Fibroblast of lung (primary cell): ENCODE data around the gene KCTD16. TPM values are rescaled to one million over a fixed set of nuclear protein-coding genes. Genes with fewer than 3 reads are reported as not detected.

Experiments
- DNase-seq, 2 donors: peaks; one replicate each; pipeline versions ENCODE4 v3.0.0 to v3.0.0-alpha.2; 2010; ENCODE audit warnings: low read depth in 2 of 2
- H2AFZ ChIP-seq: 2 replicates; pipeline ENCODE4 v1.5.1; 2012; ENCODE audit warnings: low read length, control low read depth, inconsistent platforms
- H3K27ac ChIP-seq: 2 replicates; pipeline ENCODE4 v1.5.1; 2011; ENCODE audit warnings: low read length, control low read depth; ENCODE audit not compliant: insufficient read depth
- H3K27me3 ChIP-seq: 2 replicates; pipeline ENCODE4 v1.5.1; 2011; ENCODE audit warnings: mild to moderate bottlenecking, low read length; ENCODE audit not compliant: control insufficient read depth, insufficient read depth
- H3K36me3 ChIP-seq: 2 replicates; pipeline ENCODE4 v1.5.1; 2011; ENCODE audit warnings: low read length; ENCODE audit not compliant: control insufficient read depth, insufficient read depth
- H3K4me1 ChIP-seq: 2 replicates; pipeline ENCODE4 v1.5.1; 2011; ENCODE audit warnings: low read length; ENCODE audit not compliant: control insufficient read depth, insufficient read depth; ENCODE audit errors: extremely low read depth
- H3K4me2 ChIP-seq: 2 replicates; pipeline ENCODE4 v1.5.1; 2011; ENCODE audit warnings: low read length, control low read depth; ENCODE audit not compliant: insufficient read depth; ENCODE audit errors: extremely low read depth
- H3K4me3 ChIP-seq, 4 experiments: fragments of 200-600 bp in 1 of 4; sonication (generic) in 1 of 4; replicated peaks in 1 of 4; 2 replicates each; pipeline ENCODE4 v1.5.1; 2011 to 2016; ENCODE audit warnings: low read length in 4 of 4, low read depth in 3 of 4, mild to moderate bottlenecking in 3 of 4, control low read depth in 2 of 4, inconsistent platforms in 1 of 4, mixed read lengths in 1 of 4; ENCODE audit not compliant: insufficient read depth in 1 of 4; ENCODE audit errors: control extremely low read depth in 1 of 4
- H3K79me2 ChIP-seq: 2 replicates; pipeline ENCODE4 v1.5.1; 2012; ENCODE audit warnings: mild to moderate bottlenecking, low read length, inconsistent platforms; ENCODE audit not compliant: control insufficient read depth, insufficient read depth
- H3K9ac ChIP-seq: 2 replicates; pipeline ENCODE4 v1.5.1; 2011; ENCODE audit warnings: mild to moderate bottlenecking, low read length, control low read depth; ENCODE audit not compliant: insufficient read depth
- H3K9me3 ChIP-seq: 2 replicates; pipeline ENCODE4 v1.5.1; 2012; ENCODE audit warnings: low read depth, low read length; ENCODE audit not compliant: control insufficient read depth, insufficient read depth
- H4K20me1 ChIP-seq: 2 replicates; pipeline ENCODE4 v1.5.1; 2011; ENCODE audit warnings: low read length; ENCODE audit not compliant: control insufficient read depth, insufficient read depth; ENCODE audit errors: extremely low read depth
- EZH2 ChIP-seq: IDR thresholded peaks from 2 replicates; pipeline ENCODE4 v1.5.1; 2012; ENCODE audit warnings: low read length, control low read depth, mild to moderate bottlenecking; ENCODE audit errors: missing control alignments
- polyA plus RNA-seq, 2 donors: library from polyadenylated mRNA; depleted of rRNA in 1 of 2; stranded (reverse) in 1 of 2; unstranded in 1 of 2; fragments of >200 nt; gene quantifications; 2 replicates each; pipeline ENCODE4 v1.2.1, GENCODE V29; 2011 to 2012; ENCODE audit warnings: missing spikeins in 1 of 2
- total RNA-seq: library from RNA; depleted of rRNA; stranded (reverse); fragments of >200 nt; gene quantifications from 2 replicates; pipeline ENCODE4 v1.2.1, GENCODE V29; 2014
- TF ChIP-seq, protein P1 (sequence below), 2 donors: IDR thresholded peaks in 1 of 2; conservative IDR thresholded peaks in 1 of 2; 1 replicate in 1 of 2; 2 replicates in 1 of 2; pipeline ENCODE4 v1.5.1; 2011 to 2012; ENCODE audit warnings: low read length in 2 of 2, control low read depth in 1 of 2, inconsistent platforms in 1 of 2, low read depth in 1 of 2, mild to moderate bottlenecking in 1 of 2

KCTD16 gene
- total and polyA plus RNA-seq, 2 donors (not counting 1 experiment from before 2014, with no cell fraction given): 0.32 to 1.2 TPM

DNA sequence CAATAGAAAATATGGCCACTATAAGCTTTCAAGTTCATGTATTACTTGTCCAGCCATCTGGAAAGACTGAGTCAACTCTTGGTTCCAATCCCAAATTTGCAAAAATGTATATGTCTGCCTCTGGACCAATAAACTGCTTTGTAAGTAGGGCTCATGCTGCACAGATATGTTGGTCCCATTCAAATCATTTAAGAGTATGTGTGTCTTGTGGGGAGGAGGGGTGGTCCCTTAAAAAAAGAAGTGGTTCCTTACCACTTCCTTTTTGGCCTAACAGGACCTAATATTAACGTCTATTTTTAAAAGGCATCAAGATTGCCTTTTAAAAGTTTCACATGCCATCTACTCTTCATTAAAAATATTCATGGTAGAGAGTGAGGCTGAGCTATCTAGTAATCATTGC is 214.9 kb downstream of the KCTD16 start:
- no peaks in the 10 kb centered on the region for H3K4me1 ChIP-seq
- no peaks in the 10 kb centered on the region for H3K36me3 ChIP-seq
- no peak for DNase-seq
- no peak overlapping the region for H3K9ac ChIP-seq
- no peaks in the 10 kb centered on the region for H4K20me1 ChIP-seq
- H3K79me2 ChIP-seq: no peaks in the 10 kb centered on the region
- TF ChIP-seq EZH2: no peak
- TF ChIP-seq, protein P1, sequence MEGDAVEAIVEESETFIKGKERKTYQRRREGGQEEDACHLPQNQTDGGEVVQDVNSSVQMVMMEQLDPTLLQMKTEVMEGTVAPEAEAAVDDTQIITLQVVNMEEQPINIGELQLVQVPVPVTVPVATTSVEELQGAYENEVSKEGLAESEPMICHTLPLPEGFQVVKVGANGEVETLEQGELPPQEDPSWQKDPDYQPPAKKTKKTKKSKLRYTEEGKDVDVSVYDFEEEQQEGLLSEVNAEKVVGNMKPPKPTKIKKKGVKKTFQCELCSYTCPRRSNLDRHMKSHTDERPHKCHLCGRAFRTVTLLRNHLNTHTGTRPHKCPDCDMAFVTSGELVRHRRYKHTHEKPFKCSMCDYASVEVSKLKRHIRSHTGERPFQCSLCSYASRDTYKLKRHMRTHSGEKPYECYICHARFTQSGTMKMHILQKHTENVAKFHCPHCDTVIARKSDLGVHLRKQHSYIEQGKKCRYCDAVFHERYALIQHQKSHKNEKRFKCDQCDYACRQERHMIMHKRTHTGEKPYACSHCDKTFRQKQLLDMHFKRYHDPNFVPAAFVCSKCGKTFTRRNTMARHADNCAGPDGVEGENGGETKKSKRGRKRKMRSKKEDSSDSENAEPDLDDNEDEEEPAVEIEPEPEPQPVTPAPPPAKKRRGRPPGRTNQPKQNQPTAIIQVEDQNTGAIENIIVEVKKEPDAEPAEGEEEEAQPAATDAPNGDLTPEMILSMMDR (conservative IDR thresholded peaks at IDR 0.05 in 1 of 2, IDR thresholded peaks at IDR 0.05 in 1 of 2; ENCODE audit: low read depth in 1 of 2, low read length in 2 of 2): no peak
- no peaks in the 10 kb centered on the region for H3K27me3 ChIP-seq
- H3K4me3 ChIP-seq: no peak overlapping the region
- no peak overlapping the region for H3K27ac ChIP-seq
- H3K9me3 ChIP-seq: no peaks in the 10 kb centered on the region
- no peak overlapping the region for H2AFZ ChIP-seq
- H3K4me2 ChIP-seq: no peak overlapping the region

DNA sequence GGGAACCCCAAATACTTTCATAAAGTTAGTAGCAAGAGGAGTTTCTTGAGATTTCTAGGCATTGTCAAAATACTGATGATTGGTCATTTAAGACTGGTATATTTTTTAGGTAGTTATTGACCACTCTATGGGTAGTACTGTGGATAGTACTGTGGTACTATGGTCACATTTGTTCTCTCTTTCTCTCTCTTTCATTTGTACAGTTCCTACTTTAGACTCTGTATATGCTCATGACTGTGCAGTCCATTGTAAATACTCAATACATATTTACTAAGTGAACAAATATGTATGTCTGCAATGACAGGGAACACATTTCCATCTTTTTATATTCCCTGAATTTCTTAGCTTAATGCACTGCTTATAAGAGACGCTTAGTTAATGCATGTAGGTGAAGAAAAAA is 215.6 kb downstream of the KCTD16 start:
- Histone ChIP-seq H2AFZ (no peak overlapping the region), H3K36me3 (no peaks in the 10 kb centered on the region), H3K4me1 (no peaks in the 10 kb centered on the region), H3K79me2 (no peaks in the 10 kb centered on the region), H3K9ac (no peak overlapping the region), H3K4me3 (no peak overlapping the region), H3K27me3 (no peaks in the 10 kb centered on the region), H3K9me3 (no peaks in the 10 kb centered on the region), H4K20me1 (no peaks in the 10 kb centered on the region), H3K27ac (no peak overlapping the region), H3K4me2 (no peak overlapping the region)
- TF ChIP-seq, protein P1 (conservative IDR thresholded peaks at IDR 0.05 in 1 of 2, IDR thresholded peaks at IDR 0.05 in 1 of 2; ENCODE audit: low read depth in 1 of 2, low read length in 2 of 2): no peak
- TF ChIP-seq EZH2: no peak
- no peak for DNase-seq

DNA sequence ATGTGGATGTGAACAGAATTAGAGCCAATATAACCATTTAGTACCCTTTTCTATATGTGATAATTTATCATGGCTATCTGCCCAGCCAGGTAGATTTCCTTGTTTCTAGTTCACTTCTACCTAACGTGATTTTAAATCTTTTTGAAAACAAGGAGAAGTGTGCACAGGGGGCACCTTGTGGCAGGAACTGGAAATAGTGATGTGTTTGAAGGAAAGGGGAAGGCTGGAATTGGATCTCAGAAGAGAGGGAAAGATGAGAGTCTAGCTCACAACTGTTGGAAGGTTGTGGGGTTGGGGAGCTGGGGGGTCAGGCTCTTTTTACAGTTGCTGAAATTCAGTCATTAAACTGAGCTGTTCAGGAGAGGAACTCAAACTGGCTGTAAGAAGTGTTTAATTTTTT is 219.5 kb downstream of the KCTD16 start:
- no peak overlapping the region for H3K4me2 ChIP-seq
- H2AFZ ChIP-seq: no peak overlapping the region
- no peaks in the 10 kb centered on the region for H3K4me1 ChIP-seq
- H4K20me1 ChIP-seq: no peaks in the 10 kb centered on the region
- TF ChIP-seq, protein P1 (conservative IDR thresholded peaks at IDR 0.05 in 1 of 2, IDR thresholded peaks at IDR 0.05 in 1 of 2; ENCODE audit: low read depth in 1 of 2, low read length in 2 of 2): peak in 1 of 2 donors; percentile 46
- TF ChIP-seq EZH2: no peak
- DNase-seq: peak in 1 of 2 donors; percentile 3
- no peak overlapping the region for H3K9ac ChIP-seq
- H3K9me3 ChIP-seq: no peaks in the 10 kb centered on the region
- no peaks in the 10 kb centered on the region for H3K79me2 ChIP-seq
- no peak overlapping the region for H3K4me3 ChIP-seq
- H3K27me3 ChIP-seq: no peaks in the 10 kb centered on the region
- H3K36me3 ChIP-seq: no peaks in the 10 kb centered on the region
- no peak overlapping the region for H3K27ac ChIP-seq
